HG02642 (cell line): ENCODE measurements around the gene PRR16.
"Not testable (repeated sequence)": the region's sequence is repeated elsewhere in the genome, so short reads cannot be mapped to it uniquely, and the experiment has no call there.

Experiments used
- ATAC-seq: cut with Tn5 transposase; IDR thresholded peaks from one replicate; pipeline ENCODE4 v1.9.1; 2021; ENCODE audit warnings: mild to moderate bottlenecking; ENCODE audit not compliant: unreplicated experiment, poor library complexity

Gene PRR16

DNA sequence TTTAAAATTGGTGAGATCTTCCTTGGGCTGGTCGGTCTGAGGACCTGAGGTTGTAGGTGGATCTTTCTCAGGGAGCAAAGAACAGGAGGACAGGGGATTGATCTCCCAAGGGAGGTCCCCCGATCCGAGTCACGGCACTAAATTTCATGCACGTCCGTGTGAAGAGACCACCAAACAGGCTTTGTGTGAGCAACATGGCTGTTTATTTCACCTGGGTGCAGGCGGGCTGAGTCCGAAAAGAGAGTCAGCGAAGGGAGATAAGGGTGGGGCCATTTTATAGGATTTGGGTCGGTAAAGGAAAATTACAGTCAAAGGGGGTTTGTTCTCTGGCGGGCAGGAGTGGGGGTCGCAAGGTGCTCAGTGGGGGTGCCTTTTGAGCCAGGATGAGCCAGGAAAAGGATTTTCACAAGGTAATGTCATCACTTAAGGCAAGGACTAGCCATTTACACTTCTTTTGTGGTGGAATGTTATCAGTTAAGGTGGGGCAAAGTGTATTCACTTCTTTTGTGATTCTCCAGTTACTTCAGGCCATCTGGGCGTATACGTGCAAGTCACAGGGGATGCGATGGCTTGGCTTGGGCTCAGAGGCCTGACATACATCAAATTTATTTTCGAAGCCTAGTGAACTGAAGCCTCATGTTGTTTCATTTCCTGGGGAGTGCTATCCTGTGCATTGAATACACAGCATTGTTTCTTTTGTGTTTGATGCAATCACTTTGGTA, 238.9 kb downstream of the PRR16 start:
- not testable (repeated sequence) for ATAC-seq

- ATAC-seq, result no peak
Measured at GRCh38 chr5:120703918-120704587, 240.0 kb downstream of the PRR16 start.

DNA sequence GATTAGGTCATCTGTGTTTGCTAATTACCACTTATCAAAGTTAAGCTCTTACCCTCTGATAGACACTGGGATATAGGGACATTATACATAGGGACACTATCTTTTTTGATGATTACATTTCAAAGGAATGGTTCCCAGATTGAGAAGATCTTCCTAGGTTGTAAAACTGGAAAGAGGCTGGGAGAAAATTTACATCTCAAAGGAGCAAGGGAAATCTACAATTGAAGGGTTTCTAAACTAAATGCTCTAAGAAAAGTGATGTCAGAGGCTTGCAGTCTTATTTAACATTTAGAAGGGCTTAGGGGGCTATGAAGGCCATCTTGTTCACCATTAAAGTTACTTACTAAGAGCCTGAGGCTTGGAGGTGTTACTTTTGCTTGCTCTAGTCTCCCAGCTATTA, 242.8 kb downstream of the PRR16 start:
- no peak for ATAC-seq

DNA sequence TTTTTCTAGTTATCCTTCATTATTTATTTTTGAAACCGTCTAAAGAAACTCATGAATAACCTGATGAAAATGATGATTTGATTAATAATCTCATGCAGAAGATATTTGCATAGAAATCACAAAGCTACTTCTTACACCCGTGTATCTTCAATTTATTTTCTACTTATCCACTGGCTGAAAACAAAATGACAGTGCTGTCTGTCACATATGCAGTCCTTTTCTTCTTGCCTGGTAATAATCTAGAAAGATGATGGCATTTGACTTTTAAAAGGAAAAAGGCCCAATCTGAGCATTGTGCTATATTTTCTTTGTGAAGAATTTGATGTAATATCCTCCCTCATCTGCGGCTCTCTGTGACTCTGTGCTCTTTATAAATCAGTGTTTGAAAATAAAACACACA, 253.3 kb downstream of the PRR16 start:
- no peak for ATAC-seq

DNA sequence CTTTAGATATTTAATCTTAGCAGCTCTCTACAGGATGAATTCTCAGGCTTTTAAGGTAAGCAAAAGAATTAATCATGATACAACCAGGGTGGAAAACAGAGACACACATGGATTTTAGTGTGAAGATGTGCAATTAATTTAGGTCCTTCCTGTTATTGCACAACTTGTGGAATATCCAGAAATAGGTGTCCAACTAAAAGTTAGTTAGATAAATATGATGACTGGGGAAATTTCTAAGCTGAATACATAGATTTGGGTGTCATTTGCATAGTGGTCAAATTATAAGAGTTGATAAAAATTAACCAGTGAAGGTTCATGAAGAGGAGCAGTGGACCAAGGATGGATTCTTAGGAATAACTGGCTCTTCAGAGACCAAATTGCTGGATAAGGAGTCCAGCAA, 266.1 kb downstream of the PRR16 start:
- no peak for ATAC-seq

- no peak for ATAC-seq
Measured at GRCh38 chr5:120734033-120734432, 269.9 kb downstream of the PRR16 start.

- ATAC-seq, result no peak
Measured at GRCh38 chr5:120735076-120735475, 271.0 kb downstream of the PRR16 start.
